ENCODE results near the gene HSBP1.

GRCh38 chr16:83850947-83851346 lies 43.2 kb downstream of the HSBP1 start:
- no peak for TF ChIP-seq EZH2phosphoT487 (IDR thresholded peaks at IDR 0.05)
- TF ChIP-seq CTCF (IDR thresholded peaks at IDR 0.05), result no peak
- TF ChIP-seq EZH2 (IDR thresholded peaks at IDR 0.05), result no peak

Measured in neural progenitor cell (in vitro differentiated cells).